Stimulated activated naive CD8-positive, alpha-beta T cell treated with anti-CD3 and anti-CD28 coated beads, Interleukin-15, Interleukin-2, amounts not matched to agents 100 U/mL and 50 U/mL, for 24 hours (primary cell): Measurements from ENCODE around the gene USP17L21.
"Not testable (repeated sequence)": the region's sequence is repeated elsewhere in the genome, so short reads cannot be mapped to it uniquely, and the experiment has no call there.

Experiments
- ATAC-seq: fragments of 150-1000 bp; cut with Tn5 transposase; one replicate; pipeline ENCODE4 v1.10.0; 2021
- DNase-seq: peaks from one replicate; pipeline ENCODE4 v3.0.0; 2021

Gene USP17L21, protein sequence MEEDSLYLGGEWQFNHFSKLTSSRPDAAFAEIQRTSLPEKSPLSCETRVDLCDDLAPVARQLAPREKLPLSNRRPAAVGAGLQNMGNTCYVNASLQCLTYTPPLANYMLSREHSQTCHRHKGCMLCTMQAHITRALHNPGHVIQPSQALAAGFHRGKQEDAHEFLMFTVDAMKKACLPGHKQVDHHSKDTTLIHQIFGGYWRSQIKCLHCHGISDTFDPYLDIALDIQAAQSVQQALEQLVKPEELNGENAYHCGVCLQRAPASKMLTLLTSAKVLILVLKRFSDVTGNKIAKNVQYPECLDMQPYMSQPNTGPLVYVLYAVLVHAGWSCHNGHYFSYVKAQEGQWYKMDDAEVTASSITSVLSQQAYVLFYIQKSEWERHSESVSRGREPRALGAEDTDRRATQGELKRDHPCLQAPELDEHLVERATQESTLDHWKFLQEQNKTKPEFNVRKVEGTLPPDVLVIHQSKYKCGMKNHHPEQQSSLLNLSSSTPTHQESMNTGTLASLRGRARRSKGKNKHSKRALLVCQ

DNA sequence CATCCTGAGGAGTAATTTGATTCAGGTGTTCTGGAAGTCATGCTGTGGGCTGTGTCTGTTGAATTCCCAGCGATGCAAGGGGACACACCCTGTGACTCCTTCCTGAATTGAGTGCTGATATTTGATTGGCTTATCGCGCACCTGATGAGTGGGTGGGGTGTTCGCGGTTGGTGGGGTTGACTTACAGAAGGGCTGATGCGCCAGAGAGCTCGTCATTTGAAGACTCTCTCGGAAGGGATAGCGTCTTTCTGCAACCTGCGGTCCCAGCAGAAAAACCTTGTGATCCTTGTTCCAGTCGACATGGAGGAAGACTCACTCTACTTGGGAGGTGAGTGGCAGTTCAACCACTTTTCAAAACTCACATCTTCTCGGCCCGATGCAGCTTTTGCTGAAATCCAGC, at the start of gene USP17L21:
TSS of gene USP17L21 (plus strand) at position 301 of the 400 bp plus-strand sequence. CDS start at position 301, 0 bp downstream.
- not testable (repeated sequence) for DNase-seq, ATAC-seq

- not testable (repeated sequence) for DNase-seq, ATAC-seq
These were observed 48.0 kb upstream of the USP17L21 start for GRCh38 chr4:9214701-9215100.

DNA sequence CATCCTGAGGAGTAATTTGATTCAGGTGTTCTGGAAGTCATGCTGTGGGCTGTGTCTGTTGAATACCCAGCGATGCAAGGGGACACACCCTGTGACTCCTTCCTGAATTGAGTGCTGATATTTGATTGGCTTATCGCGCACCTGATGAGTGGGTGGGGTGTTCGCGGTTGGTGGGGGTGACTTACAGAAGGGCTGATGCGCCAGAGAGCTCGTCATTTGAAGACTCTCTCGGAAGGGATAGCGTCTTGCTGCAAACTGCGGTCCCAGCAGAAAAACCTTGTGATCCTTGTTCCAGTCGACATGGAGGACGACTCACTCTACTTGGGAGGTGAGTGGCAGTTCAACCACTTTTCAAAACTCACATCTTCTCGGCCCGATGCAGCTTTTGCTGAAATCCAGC, 47.6 kb upstream of the USP17L21 start, which contains the start of gene USP17L11:
TSS of gene USP17L11 (plus strand) at position 301 of the 400 bp plus-strand sequence. CDS start at position 301, 0 bp downstream.
- ATAC-seq = not testable (repeated sequence)

DNA sequence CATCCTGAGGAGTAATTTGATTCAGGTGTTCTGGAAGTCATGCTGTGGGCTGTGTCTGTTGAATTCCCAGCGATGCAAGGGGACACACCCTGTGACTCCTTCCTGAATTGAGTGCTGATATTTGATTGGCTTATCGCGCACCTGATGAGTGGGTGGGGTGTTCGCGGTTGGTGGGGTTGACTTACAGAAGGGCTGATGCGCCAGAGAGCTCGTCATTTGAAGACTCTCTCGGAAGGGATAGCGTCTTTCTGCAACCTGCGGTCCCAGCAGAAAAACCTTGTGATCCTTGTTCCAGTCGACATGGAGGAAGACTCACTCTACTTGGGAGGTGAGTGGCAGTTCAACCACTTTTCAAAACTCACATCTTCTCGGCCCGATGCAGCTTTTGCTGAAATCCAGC, 42.8 kb upstream of the USP17L21 start, which contains the start of gene USP17L12:
TSS of gene USP17L12 (plus strand) at position 301 of the 400 bp plus-strand sequence. CDS start at position 301, 0 bp downstream.
- not testable (repeated sequence) for ATAC-seq, DNase-seq

More for the DNA sequence above, 47.6 kb upstream of the USP17L21 start, which contains the start of gene USP17L11:
- DNase-seq = not testable (repeated sequence)

GRCh38 chr4:9224596-9224995, 38.1 kb upstream of the USP17L21 start, which contains the start of gene USP17L13:
TSS of gene USP17L13 (plus strand) at chr4:9224896. CDS start at chr4:9224896, 0 bp downstream.
- not testable (repeated sequence) for ATAC-seq, DNase-seq

DNA sequence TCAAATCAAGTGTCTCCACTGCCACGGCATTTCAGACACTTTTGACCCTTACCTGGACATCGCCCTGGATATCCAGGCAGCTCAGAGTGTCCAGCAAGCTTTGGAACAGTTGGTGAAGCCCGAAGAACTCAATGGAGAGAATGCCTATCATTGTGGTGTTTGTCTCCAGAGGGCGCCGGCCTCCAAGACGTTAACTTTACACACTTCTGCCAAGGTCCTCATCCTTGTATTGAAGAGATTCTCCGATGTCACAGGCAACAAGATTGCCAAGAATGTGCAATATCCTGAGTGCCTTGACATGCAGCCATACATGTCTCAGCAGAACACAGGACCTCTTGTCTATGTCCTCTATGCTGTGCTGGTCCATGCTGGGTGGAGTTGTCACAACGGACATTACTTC, 32.4 kb upstream of the USP17L21 start:
- not testable (repeated sequence) for ATAC-seq, DNase-seq

DNA sequence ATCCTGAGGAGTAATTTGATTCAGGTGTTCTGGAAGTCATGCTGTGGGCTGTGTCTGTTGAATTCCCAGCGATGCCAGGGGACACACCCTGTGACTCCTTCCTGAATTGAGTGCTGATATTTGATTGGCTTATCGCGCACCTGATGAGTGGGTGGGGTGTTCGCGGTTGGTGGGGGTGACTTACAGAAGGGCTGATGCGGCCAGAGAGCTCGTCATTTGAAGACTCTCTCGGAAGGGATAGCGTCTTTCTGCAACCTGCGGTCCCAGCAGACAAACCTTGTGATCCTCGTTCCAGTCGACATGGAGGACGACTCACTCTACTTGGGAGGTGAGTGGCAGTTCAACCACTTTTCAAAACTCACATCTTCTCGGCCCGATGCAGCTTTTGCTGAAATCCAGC, 28.6 kb upstream of the USP17L21 start, which contains the start of gene USP17L15:
TSS of gene USP17L15 (plus strand) at position 301 of the 400 bp plus-strand sequence. CDS start at position 301, 0 bp downstream.
- not testable (repeated sequence) for DNase-seq

DNA sequence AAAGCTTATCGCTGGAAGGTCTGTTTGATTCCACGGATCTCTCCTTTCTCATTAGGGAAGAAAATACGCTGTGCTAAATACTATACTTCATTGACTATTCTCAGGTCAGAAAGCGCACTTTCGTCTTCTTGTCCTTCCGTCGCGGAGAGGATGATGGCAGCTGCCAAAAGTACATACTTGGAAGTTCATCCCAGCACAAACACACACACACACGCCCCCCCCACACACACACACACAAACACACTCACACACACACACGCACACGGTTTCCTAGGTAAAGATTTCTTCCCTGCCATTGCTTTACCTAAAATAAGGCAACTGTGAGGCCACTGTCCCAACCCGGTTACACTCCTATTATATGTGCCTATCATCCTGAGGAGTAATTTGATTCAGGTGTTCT, 24.2 kb upstream of the USP17L21 start:
- not testable (repeated sequence) for DNase-seq

More for the DNA sequence above, 28.6 kb upstream of the USP17L21 start, which contains the start of gene USP17L15:
- ATAC-seq = not testable (repeated sequence)

DNA sequence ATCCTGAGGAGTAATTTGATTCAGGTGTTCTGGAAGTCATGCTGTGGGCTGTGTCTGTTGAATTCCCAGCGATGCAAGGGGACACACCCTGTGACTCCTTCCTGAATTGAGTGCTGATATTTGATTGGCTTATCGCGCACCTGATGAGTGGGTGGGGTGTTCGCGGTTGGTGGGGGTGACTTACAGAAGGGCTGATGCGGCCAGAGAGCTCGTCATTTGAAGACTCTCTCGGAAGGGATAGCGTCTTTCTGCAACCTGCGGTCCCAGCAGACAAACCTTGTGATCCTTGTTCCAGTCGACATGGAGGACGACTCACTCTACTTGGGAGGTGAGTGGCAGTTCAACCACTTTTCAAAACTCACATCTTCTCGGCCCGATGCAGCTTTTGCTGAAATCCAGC, 19.1 kb upstream of the USP17L21 start, which contains the start of gene USP17L17:
TSS of gene USP17L17 (plus strand) at position 301 of the 400 bp plus-strand sequence. CDS start at position 301, 0 bp downstream.
- DNase-seq, ATAC-seq: not testable (repeated sequence)

More for the DNA sequence above, 24.2 kb upstream of the USP17L21 start:
- not testable (repeated sequence) for ATAC-seq

- ATAC-seq, DNase-seq: not testable (repeated sequence)
These were observed 14.6 kb upstream of the USP17L21 start, which contains the start of gene USP17L18 for GRCh38 chr4:9247953-9248680. TSS of gene USP17L18 (plus strand) at chr4:9248630. CDS start at chr4:9248630, 0 bp downstream.

GRCh38 chr4:9253078-9253477, 9.6 kb upstream of the USP17L21 start, which contains the start of gene USP17L19:
TSS of gene USP17L19 (plus strand) at chr4:9253378. CDS start at chr4:9253378, 0 bp downstream.
- not testable (repeated sequence) for ATAC-seq, DNase-seq

DNA sequence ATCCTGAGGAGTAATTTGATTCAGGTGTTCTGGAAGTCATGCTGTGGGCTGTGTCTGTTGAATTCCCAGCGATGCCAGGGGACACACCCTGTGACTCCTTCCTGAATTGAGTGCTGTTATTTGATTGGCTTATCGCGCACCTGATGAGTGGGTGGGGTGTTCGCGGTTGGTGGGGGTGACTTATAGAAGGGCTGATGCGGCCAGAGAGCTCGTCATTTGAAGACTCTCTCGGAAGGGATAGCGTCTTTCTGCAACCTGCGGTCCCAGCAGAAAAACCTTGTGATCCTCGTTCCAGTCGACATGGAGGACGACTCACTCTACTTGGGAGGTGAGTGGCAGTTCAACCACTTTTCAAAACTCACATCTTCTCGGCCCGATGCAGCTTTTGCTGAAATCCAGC, 4.8 kb upstream of the USP17L21 start, which contains the start of gene USP17L20:
TSS of gene USP17L20 (plus strand) at position 301 of the 400 bp plus-strand sequence. CDS start at position 301, 0 bp downstream.
- not testable (repeated sequence) for ATAC-seq, DNase-seq

DNA sequence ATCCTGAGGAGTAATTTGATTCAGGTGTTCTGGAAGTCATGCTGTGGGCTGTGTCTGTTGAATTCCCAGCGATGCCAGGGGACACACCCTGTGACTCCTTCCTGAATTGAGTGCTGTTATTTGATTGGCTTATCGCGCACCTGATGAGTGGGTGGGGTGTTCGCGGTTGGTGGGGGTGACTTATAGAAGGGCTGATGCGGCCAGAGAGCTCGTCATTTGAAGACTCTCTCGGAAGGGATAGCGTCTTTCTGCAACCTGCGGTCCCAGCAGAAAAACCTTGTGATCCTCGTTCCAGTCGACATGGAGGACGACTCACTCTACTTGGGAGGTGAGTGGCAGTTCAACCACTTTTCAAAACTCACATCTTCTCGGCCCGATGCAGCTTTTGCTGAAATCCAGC, 4.6 kb downstream of the USP17L21 start, which contains the start of gene USP17L22:
TSS of gene USP17L22 (plus strand) at position 301 of the 400 bp plus-strand sequence. CDS start at position 301, 0 bp downstream.
- not testable (repeated sequence) for DNase-seq, ATAC-seq

- ATAC-seq = not testable (repeated sequence)
- peak; percentile 1 for DNase-seq
These were observed 9.0 kb downstream of the USP17L21 start for GRCh38 chr4:9271719-9272118.
